Neural cell (in vitro differentiated cells): ENCODE results near the gene TCFL5. TPM values are rescaled to one million over a fixed set of nuclear protein-coding genes. Genes with fewer than 3 reads are reported as not detected.

Experiments
- H2AFZ ChIP-seq: fragments of 200-600, 300-800 bp; sonication (generic), shearing (Covaris generic); 2 replicates; pipeline ENCODE4 v1.6.0; 2014; ENCODE audit warnings: low read depth, mild to moderate bottlenecking, antibody characterized with exemption, low read length, moderate library complexity
- H3F3A ChIP-seq: fragments of 200-600 bp; shearing (Covaris generic); 2 replicates; pipeline ENCODE4 v1.6.1; 2016; ENCODE audit warnings: mild to moderate bottlenecking, moderate library complexity, mixed read lengths, antibody characterized with exemption, low read length; ENCODE audit not compliant: insufficient read depth, poor library complexity, severe bottlenecking
- H3K27ac ChIP-seq: fragments of 200-600, 300-800 bp; sonication (generic), shearing (Covaris generic); 2 replicates; pipeline ENCODE4 v1.5.1; 2014; ENCODE audit warnings: mild to moderate bottlenecking, low read length, moderate library complexity
- H3K27me3 ChIP-seq: fragments of 300-800, 200-600 bp; sonication (generic), shearing (Covaris generic); 2 replicates; pipeline ENCODE4 v1.6.0; 2014; ENCODE audit warnings: mild to moderate bottlenecking, low read depth, low read length, moderate library complexity; ENCODE audit not compliant: insufficient read depth
- H3K36me3 ChIP-seq: fragments of 300-800, 200-600 bp; sonication (generic), shearing (Covaris generic); 2 replicates; pipeline ENCODE4 v1.5.1; 2014; ENCODE audit warnings: mild to moderate bottlenecking, antibody characterized with exemption, low read length, moderate library complexity; ENCODE audit not compliant: insufficient read depth
- H3K4me2 ChIP-seq: fragments of 300-800, 200-600 bp; sonication (generic), shearing (Covaris generic); 2 replicates; pipeline ENCODE4 v1.6.0; 2014; ENCODE audit warnings: mild to moderate bottlenecking, low read length
- H3K4me3 ChIP-seq: fragments of 300-800, 200-600 bp; sonication (generic), shearing (Covaris generic); 2 replicates; pipeline ENCODE4 v1.5.1; 2014; ENCODE audit warnings: mild to moderate bottlenecking, low read length, moderate library complexity
- H3K79me2 ChIP-seq: fragments of 200-600 bp; shearing (Covaris generic); replicated peaks from 2 replicates; pipeline ENCODE4 v1.6.0; 2014; ENCODE audit warnings: mild to moderate bottlenecking, low read length, moderate library complexity; ENCODE audit not compliant: insufficient read depth
- H3K9ac ChIP-seq: fragments of 300-800, 200-600 bp; sonication (generic), shearing (Covaris generic); 2 replicates; pipeline ENCODE4 v1.6.1; 2016; ENCODE audit warnings: mild to moderate bottlenecking, low read length, mixed read lengths
- H3K9me2 ChIP-seq: fragments of 200-600 bp; shearing (Covaris generic); 2 replicates; pipeline ENCODE4 v1.6.1; 2016; ENCODE audit warnings: mild to moderate bottlenecking, low read length, mixed read lengths; ENCODE audit not compliant: insufficient read depth
- H3K9me3 ChIP-seq: fragments of 200-600, 300-800 bp; sonication (generic), shearing (Covaris generic); 2 replicates; pipeline ENCODE4 v1.6.1; 2016; ENCODE audit warnings: mild to moderate bottlenecking, mixed run types, low read length, moderate library complexity, mixed read lengths
- H4K20me1 ChIP-seq: fragments of 200-600 bp; shearing (Covaris generic); 2 replicates; pipeline ENCODE4 v1.6.1; 2016; ENCODE audit warnings: mild to moderate bottlenecking, mixed run types; ENCODE audit not compliant: insufficient read depth
- EP300 ChIP-seq: fragments of 450-650 bp; conservative IDR thresholded peaks from 2 replicates; pipeline ENCODE4 v1.6.1; 2014; ENCODE audit warnings: antibody characterized with exemption, mild to moderate bottlenecking, moderate library complexity; ENCODE audit not compliant: poor library complexity, severe bottlenecking
- EZH2 ChIP-seq: fragments of 200-600, 300-800 bp; shearing (Covaris generic), sonication (generic); IDR thresholded peaks from 2 replicates; pipeline ENCODE4 v1.6.1; 2014; ENCODE audit warnings: antibody characterized with exemption, low read length, borderline replicate concordance, mild to moderate bottlenecking; ENCODE audit not compliant: insufficient read depth, poor library complexity, severe bottlenecking
- MXI1 ChIP-seq: fragments of 450-650 bp; conservative IDR thresholded peaks from 2 replicates; pipeline ENCODE4 v1.6.1; 2014; ENCODE audit warnings: antibody characterized with exemption, mild to moderate bottlenecking; ENCODE audit not compliant: poor library complexity, severe bottlenecking
- POLR2AphosphoS5 ChIP-seq: IDR thresholded peaks from 2 replicates; pipeline ENCODE4 v1.6.1; 2012
- RAD21 ChIP-seq: fragments of 450-650 bp; conservative IDR thresholded peaks from 2 replicates; pipeline ENCODE4 v1.6.1; 2014; ENCODE audit warnings: antibody characterized with exemption, mild to moderate bottlenecking, moderate library complexity
- REST ChIP-seq: IDR thresholded peaks from 2 replicates; pipeline ENCODE4 v1.6.1; 2012; ENCODE audit warnings: borderline replicate concordance
- SMC3 ChIP-seq: fragments of 450-650 bp; conservative IDR thresholded peaks from 2 replicates; pipeline ENCODE4 v1.6.1; 2014; ENCODE audit warnings: antibody characterized with exemption, mild to moderate bottlenecking, moderate library complexity; ENCODE audit not compliant: poor library complexity
- TAF1 ChIP-seq: IDR thresholded peaks from 2 replicates; pipeline ENCODE4 v1.6.1; 2012; ENCODE audit warnings: low read depth
- polyA plus RNA-seq: library from polyadenylated mRNA; depleted of rRNA; stranded (reverse); fragments of >200 nt; gene quantifications from 2 replicates; pipeline ENCODE4 v1.2.3, GENCODE V29; 2014
- TF ChIP-seq, protein P1 (sequence below): fragments of 450-650 bp; IDR thresholded peaks from 2 replicates; pipeline ENCODE4 v1.5.1; 2014; ENCODE audit warnings: antibody characterized with exemption, mild to moderate bottlenecking, moderate library complexity; ENCODE audit not compliant: poor library complexity, severe bottlenecking

TCFL5 gene
- polyA plus RNA-seq, 1 donor from 2014 or later = 9.8 TPM

DNA sequence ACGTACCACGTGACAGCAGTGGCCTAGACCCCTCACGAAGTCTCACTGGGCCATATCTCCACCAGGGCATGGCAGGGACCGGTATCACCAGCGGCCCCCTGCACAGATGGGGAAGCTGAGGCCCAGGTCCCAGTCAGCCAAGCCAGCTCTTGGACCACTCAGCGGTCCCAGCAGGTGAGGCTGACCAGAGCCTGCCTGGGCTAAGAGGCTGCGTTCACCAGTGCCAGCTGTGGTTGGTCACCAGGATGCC, 67.9 kb downstream of the TCFL5 start:
- H3K9me2 ChIP-seq = no peaks in the 10 kb centered on the region
- peak overlapping the region; percentile 72 for H3K4me3 ChIP-seq
- peak overlapping the region; percentile 2 for H3K9ac ChIP-seq
- H3F3A ChIP-seq = no peaks in the 10 kb centered on the region
- no peaks in the 10 kb centered on the region for H3K9me3 ChIP-seq
- H3K4me2 ChIP-seq = no peak overlapping the region
- H3K36me3 ChIP-seq = no peaks in the 10 kb centered on the region
- no peak overlapping the region for H2AFZ ChIP-seq
- TF ChIP-seq SMC3 (no peak), EP300 (no peak), RAD21 (no peak), TAF1 (no peak), POLR2AphosphoS5 (no peak), MXI1 (no peak), REST (no peak), EZH2 (no peak)
- TF ChIP-seq, protein P1, sequence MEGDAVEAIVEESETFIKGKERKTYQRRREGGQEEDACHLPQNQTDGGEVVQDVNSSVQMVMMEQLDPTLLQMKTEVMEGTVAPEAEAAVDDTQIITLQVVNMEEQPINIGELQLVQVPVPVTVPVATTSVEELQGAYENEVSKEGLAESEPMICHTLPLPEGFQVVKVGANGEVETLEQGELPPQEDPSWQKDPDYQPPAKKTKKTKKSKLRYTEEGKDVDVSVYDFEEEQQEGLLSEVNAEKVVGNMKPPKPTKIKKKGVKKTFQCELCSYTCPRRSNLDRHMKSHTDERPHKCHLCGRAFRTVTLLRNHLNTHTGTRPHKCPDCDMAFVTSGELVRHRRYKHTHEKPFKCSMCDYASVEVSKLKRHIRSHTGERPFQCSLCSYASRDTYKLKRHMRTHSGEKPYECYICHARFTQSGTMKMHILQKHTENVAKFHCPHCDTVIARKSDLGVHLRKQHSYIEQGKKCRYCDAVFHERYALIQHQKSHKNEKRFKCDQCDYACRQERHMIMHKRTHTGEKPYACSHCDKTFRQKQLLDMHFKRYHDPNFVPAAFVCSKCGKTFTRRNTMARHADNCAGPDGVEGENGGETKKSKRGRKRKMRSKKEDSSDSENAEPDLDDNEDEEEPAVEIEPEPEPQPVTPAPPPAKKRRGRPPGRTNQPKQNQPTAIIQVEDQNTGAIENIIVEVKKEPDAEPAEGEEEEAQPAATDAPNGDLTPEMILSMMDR = no peak
- H3K27me3 ChIP-seq = no peaks in the 10 kb centered on the region
- H3K79me2 ChIP-seq = peaks cover 3% of the 10 kb centered on the region
- H4K20me1 ChIP-seq = no peaks in the 10 kb centered on the region
- no peak overlapping the region for H3K27ac ChIP-seq

- Histone ChIP-seq H2AFZ (no peak overlapping the region), H4K20me1 (no peaks in the 10 kb centered on the region), H3K4me3 (no peak overlapping the region), H3K79me2 (peaks cover 3% of the 10 kb centered on the region), H3K27me3 (no peaks in the 10 kb centered on the region), H3K9ac (no peak overlapping the region), H3F3A (no peaks in the 10 kb centered on the region), H3K36me3 (no peaks in the 10 kb centered on the region), H3K4me2 (no peak overlapping the region), H3K27ac (no peak overlapping the region), H3K9me3 (no peaks in the 10 kb centered on the region), H3K9me2 (no peaks in the 10 kb centered on the region)
- TF ChIP-seq EP300 = no peak
- TF ChIP-seq RAD21 = no peak
- no peak for TF ChIP-seq TAF1
- TF ChIP-seq REST = no peak
- TF ChIP-seq SMC3 = no peak
- no peak for TF ChIP-seq POLR2AphosphoS5
- TF ChIP-seq MXI1 = no peak
- TF ChIP-seq EZH2 = no peak
Observed at GRCh38 chr20:62792940-62793756, 68.5 kb downstream of the TCFL5 start.
